Measurements from ENCODE around the gene KRT24.

The KRT24 gene

DNA sequence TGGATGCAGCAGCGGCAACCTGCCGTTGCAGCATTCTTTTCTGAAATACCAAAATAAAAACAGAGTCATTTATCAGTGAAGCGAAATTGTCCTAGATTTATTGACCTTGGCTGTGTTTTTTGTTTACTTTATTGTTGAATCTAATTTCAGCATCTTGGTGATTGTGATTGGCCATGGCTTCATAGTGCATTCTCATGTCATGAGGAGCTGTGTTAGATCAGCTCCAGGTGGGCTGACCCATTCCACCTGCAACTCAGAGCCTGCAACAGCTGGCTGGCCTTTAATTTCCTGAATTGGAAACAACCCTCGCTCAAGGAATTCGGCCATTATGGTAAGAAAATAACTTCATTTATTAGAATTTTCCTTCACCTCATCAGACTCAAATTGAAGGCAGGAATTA is 16.4 kb downstream of the KRT24 start:
- FAIRE-seq, result no peak

DNA sequence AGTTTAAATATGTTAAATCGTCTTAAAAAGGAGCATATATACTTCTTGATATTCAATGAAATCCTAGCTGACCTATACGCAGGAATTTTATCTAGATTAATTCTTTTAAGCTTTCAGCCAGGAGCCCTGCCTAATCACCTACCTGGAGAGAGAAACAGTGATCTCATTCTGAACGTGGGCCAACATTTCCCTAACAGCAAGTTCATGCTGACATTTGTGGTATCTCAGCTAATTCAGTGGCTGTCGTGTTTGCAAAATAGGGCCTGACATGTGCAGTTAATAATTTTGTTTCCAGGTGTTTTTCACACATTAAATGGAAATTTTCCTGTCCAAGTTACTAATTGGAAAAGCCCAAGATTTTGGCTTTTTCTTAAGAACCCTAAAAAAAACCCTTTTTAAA is 17.4 kb downstream of the KRT24 start:
- no peak for FAIRE-seq

DNA sequence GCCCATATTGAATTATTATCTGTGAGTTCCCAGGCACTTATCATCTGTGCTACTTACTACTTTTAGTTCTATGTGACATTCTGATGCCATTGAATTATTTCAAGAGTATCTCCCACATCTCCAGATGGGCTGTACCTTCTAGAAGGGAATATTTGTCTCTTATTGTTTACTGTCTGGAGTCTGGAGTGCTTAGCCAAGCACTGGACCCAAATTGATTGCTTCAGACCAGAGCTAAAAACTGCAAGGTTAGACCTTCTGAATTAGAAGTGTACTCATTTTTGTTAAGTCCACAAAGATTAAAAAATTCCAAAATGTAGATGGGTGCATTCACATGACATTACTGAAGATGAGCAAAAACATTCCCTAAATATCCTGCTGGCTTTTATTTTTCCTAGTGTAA is 22.6 kb downstream of the KRT24 start:
- FAIRE-seq, result no peak

DNA sequence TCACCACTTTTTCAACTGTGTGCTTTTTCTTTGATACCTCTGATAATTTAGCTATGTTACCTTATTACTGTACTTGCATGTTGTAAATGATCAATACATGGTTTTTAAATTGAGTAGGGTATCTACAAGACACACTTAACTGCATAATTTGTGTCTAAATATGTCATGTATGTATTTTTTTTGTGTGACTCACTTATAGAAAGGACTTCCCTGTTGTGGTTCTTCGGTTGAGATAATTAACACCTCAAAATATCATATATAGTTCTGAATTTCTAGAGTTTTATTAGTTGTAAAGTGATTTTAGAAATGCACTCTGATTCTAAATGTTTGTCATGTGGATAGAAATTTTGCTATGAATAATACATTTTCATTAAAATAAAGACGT is 24.0 kb downstream of the KRT24 start:
- no peak for FAIRE-seq

DNA sequence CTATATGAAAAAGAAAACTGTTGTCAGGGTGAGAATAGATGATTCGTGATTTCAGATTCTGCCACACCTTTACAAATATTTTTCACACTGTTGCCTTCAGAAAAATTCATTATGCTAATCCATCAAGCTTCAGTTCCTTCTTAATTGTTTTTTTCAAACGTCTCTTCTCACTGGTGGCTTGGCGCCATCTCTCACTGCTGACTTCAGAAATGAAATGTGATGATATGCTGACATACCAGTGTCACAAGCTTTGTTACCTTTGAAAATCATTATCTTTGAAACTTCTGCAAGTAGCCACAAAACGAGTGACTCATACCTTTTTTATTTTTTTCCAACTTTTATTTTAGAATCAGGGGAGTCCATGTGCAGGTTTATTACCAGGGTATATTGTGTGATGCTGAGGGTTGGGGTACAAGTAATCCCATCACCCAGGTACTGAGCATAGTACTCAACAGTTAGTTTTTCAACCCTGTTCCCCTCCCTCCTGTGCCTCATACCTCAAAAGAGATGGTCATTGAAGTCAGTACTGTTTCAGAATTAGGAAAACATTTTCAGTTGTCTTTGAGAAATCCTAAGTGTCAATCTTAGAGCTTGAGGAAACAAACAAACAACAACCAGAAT is 24.5 kb downstream of the KRT24 start:
- FAIRE-seq, result no peak

DNA sequence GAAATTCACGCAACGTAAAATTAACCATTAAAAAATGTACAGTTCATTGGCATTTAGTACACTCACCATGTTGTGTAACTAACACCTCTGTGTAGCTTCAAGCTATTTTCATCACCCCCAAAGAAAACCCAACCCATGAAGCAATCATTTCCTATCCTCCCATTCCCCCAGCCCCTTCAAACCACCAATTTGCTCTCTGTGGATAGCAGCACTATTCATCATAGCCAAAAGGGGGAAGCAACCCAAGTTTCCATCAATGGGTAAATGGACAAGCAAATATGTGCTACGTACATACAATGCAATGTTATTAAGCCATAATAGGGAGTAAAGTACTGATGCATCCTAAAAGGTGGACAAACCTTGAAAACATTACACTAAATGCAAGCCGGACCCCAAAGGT is 27.6 kb downstream of the KRT24 start:
- no peak for FAIRE-seq

DNA sequence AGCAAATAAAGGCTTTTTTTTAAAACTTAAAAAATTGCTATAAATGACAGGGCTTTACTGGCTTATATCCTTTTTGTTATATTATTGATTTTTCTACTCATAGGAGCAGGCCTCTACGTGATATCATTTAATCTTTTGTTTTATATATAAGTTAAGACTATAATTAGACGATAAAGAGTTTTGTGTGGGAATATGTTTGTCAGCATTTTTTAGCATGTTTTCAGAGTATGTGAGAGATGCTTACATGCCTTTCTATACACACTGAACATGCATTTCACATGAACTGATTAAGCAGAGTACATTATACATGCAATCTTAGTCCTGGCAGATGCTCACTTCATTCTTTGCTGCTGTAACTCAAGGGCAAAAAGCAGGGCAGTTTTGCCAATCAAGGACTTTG is 30.9 kb downstream of the KRT24 start:
- no peak for FAIRE-seq

DNA sequence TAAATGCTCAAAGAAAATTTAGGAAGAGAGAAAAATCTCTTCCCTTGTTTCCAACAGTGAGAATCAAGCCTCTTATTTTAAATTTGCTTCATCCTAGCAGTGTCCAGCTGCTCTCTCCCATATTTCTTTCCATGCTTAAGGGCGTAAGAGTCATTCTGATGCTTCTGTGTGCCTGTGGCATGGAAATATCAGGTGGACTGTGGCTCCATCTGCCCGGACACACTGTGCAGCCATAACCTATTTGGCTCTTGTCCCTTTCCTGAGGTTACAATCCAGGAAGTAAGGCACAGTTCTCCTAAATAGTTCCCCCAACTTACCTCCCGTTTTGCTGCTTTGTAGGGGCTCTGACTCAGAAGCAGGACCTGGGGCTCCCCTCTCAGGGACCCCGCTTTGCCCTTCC is 32.3 kb downstream of the KRT24 start:
- FAIRE-seq, result no peak

DNA sequence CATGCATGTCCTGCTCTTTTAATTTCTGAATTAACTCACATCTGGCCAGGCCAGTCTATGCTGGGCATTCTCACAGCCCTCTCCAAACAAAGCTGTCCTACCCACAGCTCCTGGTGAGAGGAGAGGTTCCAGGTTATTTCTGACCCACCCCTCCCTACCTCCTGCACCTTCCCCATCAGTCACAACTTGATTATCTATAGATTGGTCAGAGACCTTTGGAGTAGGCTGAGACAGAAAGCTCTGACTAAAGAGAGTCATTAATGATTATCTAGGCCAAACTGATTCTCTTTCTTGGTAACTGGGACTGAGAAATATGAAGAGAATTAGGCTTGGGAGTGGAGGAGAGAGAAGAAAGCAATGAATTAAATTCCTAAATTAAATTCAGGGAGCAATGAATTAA is 37.2 kb downstream of the KRT24 start:
- FAIRE-seq, result no peak

DNA sequence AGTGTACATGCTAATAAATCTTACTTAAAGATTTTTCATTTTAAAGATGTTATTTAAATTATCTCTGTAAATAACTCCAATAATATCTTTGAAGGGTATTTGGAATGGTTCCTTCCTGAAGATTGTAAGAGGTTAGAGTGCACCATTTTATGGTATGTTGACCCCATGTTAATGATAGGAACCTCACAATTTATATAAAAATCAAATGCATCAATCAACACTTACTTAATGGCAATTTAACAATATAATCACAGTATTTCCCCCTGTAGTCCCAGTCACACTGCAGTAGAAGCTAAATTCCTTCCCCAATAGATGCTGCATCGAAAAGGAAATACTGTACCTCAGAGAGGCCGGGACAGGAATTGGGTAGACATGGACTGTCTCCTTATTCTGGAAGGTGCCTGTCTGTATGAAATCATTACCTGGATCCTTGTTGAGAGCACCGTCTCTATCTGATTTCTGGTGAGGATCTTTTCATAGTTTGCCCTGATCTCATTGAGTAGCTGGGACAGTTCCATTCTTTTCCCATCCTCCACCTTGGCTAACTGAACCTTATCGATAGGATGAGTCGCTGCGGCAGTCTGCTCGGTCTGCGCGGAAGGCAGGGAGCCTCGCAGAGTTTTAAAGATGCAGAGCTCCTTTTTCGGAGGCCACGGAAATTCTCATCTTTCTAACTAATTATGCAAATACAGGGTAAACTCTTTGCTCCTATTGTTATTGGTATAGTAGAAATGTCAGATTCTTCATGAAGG is 38.8 kb downstream of the KRT24 start, which contains the start of gene KRT222:
TSS of gene KRT222 (minus strand) at position 596 of the 752 bp plus-strand sequence. CDS start at position 518, 78 bp downstream.
- no peak for FAIRE-seq

DNA sequence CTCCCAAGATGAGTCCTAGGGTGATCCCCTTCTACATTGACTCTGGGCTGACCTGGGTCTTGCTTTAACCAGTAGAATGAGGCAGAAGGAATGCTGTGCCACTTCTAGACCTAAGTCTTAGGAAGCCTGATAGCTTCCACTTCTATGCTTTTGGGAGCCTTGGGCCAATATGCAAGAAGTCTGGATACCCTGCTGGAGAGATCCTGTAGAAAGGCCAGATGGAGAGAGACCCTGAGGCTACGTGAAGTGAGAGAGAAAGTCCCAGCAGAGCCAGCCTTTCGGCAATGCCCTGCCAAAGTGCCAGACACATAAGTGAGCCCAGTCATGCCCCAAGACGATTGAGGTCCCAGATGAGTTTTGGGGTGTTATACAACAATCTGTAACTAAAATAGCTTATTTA is 40.3 kb downstream of the KRT24 start:
- no peak for FAIRE-seq

DNA sequence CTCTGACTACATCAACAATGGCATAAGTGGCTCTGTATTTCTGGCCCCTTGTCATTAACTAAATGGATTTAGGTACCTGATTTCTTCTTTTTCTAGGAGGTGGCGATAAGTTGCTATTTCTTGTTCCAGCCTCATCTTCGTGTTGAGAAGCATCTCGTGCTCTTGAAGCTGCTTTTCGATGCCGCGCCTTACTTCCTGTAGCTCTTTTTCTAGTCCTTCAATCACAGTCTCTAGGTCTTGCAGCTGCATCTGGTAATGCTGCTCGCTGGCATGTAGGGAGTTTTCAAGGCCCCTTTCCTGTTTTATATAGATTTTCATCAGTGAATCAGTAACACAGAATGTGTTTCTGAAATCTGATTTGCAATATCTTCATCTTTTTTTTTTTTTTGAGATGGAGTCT is 43.6 kb downstream of the KRT24 start:
- FAIRE-seq, result no peak

DNA sequence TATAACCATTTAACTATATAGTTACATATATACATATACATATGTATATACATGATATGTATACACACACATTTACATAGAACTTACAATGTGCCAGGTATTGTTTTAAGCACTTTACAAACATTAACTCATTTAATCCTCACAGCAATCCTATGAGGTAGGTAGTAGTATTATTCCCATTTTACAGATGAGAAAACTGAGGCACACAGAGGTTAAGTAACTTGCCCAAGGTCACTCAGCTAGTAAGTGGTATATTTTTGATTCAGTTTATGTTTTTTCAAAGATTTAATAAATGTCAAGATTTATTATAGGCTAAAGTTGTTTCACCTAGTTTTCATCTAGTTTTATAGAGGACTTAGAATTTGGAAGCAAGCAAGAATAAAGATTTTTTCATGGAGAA is 45.2 kb downstream of the KRT24 start:
- no peak for FAIRE-seq

DNA sequence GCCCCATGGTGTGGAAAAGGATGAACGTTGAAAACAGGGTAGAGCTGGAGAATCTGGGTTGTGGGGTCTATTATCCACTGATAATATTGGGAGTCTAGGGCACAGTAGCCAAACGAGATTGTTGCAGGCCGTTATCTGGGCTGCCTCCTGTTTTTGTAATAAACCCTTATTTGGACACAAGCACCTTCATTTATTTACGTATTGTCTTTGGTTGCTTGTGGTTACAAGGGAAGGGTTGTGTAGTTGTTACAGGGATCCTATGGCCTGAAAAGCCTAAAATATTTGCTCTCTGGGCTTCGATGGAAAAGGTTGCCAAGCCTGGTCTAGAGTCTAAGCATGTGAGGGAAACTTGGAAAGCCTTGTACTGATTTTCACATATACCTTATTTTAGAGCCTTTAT is 51.6 kb downstream of the KRT24 start:
- no peak for FAIRE-seq

DNA sequence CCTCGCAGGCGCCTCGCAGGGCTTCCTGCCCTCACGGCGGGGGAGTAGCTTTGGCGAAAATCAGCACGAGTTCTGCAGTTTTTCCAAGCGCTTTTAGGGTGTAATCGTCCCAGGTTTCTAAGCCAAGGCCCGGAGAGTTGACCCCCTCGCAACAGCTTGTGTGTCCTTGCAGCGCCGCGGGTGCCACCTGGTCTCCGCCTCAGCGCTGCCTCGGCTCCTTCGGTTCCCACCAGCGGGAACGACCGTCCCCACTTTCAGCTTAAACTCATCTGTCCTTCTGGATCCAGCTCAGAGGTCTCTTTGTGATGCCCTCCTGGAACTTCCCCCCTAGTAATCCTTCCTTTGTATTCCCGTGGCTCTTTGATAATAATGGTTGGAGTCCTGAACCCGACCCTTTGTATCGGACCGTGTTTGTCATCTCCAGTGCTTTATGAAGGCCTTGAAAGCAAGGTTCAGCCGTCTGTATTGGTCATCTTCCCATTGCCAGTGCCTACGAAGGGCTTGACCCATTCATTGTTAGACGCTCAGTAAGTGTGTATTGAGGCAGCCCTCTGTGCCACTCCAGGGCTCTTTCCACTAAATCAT is 55.1 kb downstream of the KRT24 start:
- no peak for FAIRE-seq
